Activated T-cell treated with anti-CD3 and anti-CD28 coated beads, Interleukin-2, amount 50 U/mL, for 24 hours (primary cell): ENCODE data around the gene FRRS1.

Experiments used
- DNase-seq: peaks from one replicate; pipeline ENCODE4 v3.0.0-alpha.2; 2020
- H3K27ac Mint-ChIP-seq: 2 replicates; pipeline ENCODE4 v1.8.0; 2020; ENCODE audit warnings: mild to moderate bottlenecking, mixed read lengths
- H3K27me3 Mint-ChIP-seq: 2 replicates; pipeline ENCODE4 v1.8.0; 2020; ENCODE audit warnings: mixed read lengths
- H3K36me3 Mint-ChIP-seq: 2 replicates; pipeline ENCODE4 v1.8.0; 2020; ENCODE audit warnings: low read depth, mixed read lengths
- H3K4me1 Mint-ChIP-seq: 2 replicates; pipeline ENCODE4 v1.8.0; 2020; ENCODE audit warnings: low read depth, mixed read lengths
- H3K4me3 Mint-ChIP-seq: 2 replicates; pipeline ENCODE4 v1.8.0; 2020; ENCODE audit warnings: mild to moderate bottlenecking, moderate library complexity, mixed read lengths
- H3K9me3 Mint-ChIP-seq: 2 replicates; pipeline ENCODE4 v1.8.0; 2020; ENCODE audit warnings: mixed read lengths

The FRRS1 gene

GRCh38 chr1:99728494-99729235 is 37.8 kb downstream of the FRRS1 start:
- DNase-seq, result no peak
- H3K36me3 Mint-ChIP-seq, result no peaks in the 10 kb centered on the region

GRCh38 chr1:99727575-99728185 is 38.8 kb downstream of the FRRS1 start:
- DNase-seq, result no peak
- H3K4me3 Mint-ChIP-seq, result no peak overlapping the region

More at GRCh38 chr1:99728494-99729235, 37.8 kb downstream of the FRRS1 start:
- Mint-ChIP-seq H3K4me3 (no peak overlapping the region), H3K27ac (no peak overlapping the region), H3K4me1 (peaks cover 3% of the 10 kb centered on the region), H3K27me3 (no peaks in the 10 kb centered on the region), H3K9me3 (no peaks in the 10 kb centered on the region)

GRCh38 chr1:99726818-99727217 is 39.6 kb downstream of the FRRS1 start:
- DNase-seq, result no peak
- H3K27me3 Mint-ChIP-seq, result no peaks in the 10 kb centered on the region
- no peak overlapping the region for H3K4me3 Mint-ChIP-seq
- H3K36me3 Mint-ChIP-seq, result no peaks in the 10 kb centered on the region
- H3K4me1 Mint-ChIP-seq, result peaks cover 3% of the 10 kb centered on the region
- no peaks in the 10 kb centered on the region for H3K9me3 Mint-ChIP-seq
- H3K27ac Mint-ChIP-seq, result no peak overlapping the region

More at GRCh38 chr1:99727575-99728185, 38.8 kb downstream of the FRRS1 start:
- Mint-ChIP-seq H3K36me3 (no peaks in the 10 kb centered on the region), H3K27me3 (no peaks in the 10 kb centered on the region), H3K27ac (no peak overlapping the region), H3K4me1 (peaks cover 3% of the 10 kb centered on the region), H3K9me3 (no peaks in the 10 kb centered on the region)

- H3K4me1 Mint-ChIP-seq, result peaks cover 3% of the 10 kb centered on the region
- H3K27me3 Mint-ChIP-seq, result no peaks in the 10 kb centered on the region
Measured at GRCh38 chr1:99726407-99726806, 40.0 kb downstream of the FRRS1 start.

GRCh38 chr1:99725996-99726395 is 40.4 kb downstream of the FRRS1 start:
- Mint-ChIP-seq H3K36me3 (no peaks in the 10 kb centered on the region), H3K27me3 (no peaks in the 10 kb centered on the region), H3K4me3 (no peak overlapping the region), H3K27ac (no peak overlapping the region), H3K9me3 (no peaks in the 10 kb centered on the region), H3K4me1 (no peaks in the 10 kb centered on the region)
- DNase-seq, result no peak

More at GRCh38 chr1:99726407-99726806, 40.0 kb downstream of the FRRS1 start:
- Mint-ChIP-seq H3K36me3 (no peaks in the 10 kb centered on the region), H3K9me3 (no peaks in the 10 kb centered on the region), H3K4me3 (no peak overlapping the region), H3K27ac (no peak overlapping the region)
- DNase-seq, result no peak

- DNase-seq, result no peak
- Mint-ChIP-seq H3K4me1 (no peaks in the 10 kb centered on the region), H3K4me3 (no peak overlapping the region), H3K27me3 (no peaks in the 10 kb centered on the region), H3K9me3 (no peaks in the 10 kb centered on the region), H3K36me3 (no peaks in the 10 kb centered on the region), H3K27ac (no peak overlapping the region)
Measured at GRCh38 chr1:99723251-99723650, 43.2 kb downstream of the FRRS1 start.

GRCh38 chr1:99717005-99717404 is 49.4 kb downstream of the FRRS1 start:
- no peak for DNase-seq
- Mint-ChIP-seq H3K27ac (no peak overlapping the region), H3K27me3 (no peaks in the 10 kb centered on the region), H3K4me1 (no peaks in the 10 kb centered on the region), H3K36me3 (no peaks in the 10 kb centered on the region), H3K9me3 (no peaks in the 10 kb centered on the region), H3K4me3 (no peak overlapping the region)

GRCh38 chr1:99713006-99713405 is 53.4 kb downstream of the FRRS1 start:
- Mint-ChIP-seq H3K27ac (no peak overlapping the region), H3K27me3 (no peaks in the 10 kb centered on the region), H3K36me3 (no peaks in the 10 kb centered on the region), H3K4me1 (no peaks in the 10 kb centered on the region), H3K9me3 (no peaks in the 10 kb centered on the region), H3K4me3 (no peak overlapping the region)
- DNase-seq, result no peak

- Mint-ChIP-seq H3K27me3 (no peaks in the 10 kb centered on the region), H3K27ac (no peak overlapping the region), H3K4me1 (no peaks in the 10 kb centered on the region), H3K9me3 (no peaks in the 10 kb centered on the region), H3K36me3 (no peaks in the 10 kb centered on the region), H3K4me3 (no peak overlapping the region)
- no peak for DNase-seq
Measured at GRCh38 chr1:99710994-99711393, 55.4 kb downstream of the FRRS1 start.

- no peak overlapping the region for H3K27ac Mint-ChIP-seq
- H3K27me3 Mint-ChIP-seq, result no peaks in the 10 kb centered on the region
- H3K4me3 Mint-ChIP-seq, result no peak overlapping the region
- H3K4me1 Mint-ChIP-seq, result peaks cover 6% of the 10 kb centered on the region
- DNase-seq, result peak; percentile 50
- H3K36me3 Mint-ChIP-seq, result no peaks in the 10 kb centered on the region
- no peaks in the 10 kb centered on the region for H3K9me3 Mint-ChIP-seq
Measured at GRCh38 chr1:99707535-99708142, 58.8 kb downstream of the FRRS1 start.

GRCh38 chr1:99705385-99705784 is 61.0 kb downstream of the FRRS1 start:
- no peaks in the 10 kb centered on the region for H3K9me3 Mint-ChIP-seq
- H3K27me3 Mint-ChIP-seq, result peaks cover 10% of the 10 kb centered on the region
- H3K27ac Mint-ChIP-seq, result no peak overlapping the region
- no peak overlapping the region for H3K4me3 Mint-ChIP-seq
- H3K4me1 Mint-ChIP-seq, result peaks cover 6% of the 10 kb centered on the region
- DNase-seq, result no peak
- H3K36me3 Mint-ChIP-seq, result no peaks in the 10 kb centered on the region

- Mint-ChIP-seq H3K27ac (no peak overlapping the region), H3K4me3 (no peak overlapping the region), H3K36me3 (no peaks in the 10 kb centered on the region), H3K4me1 (peaks cover 6% of the 10 kb centered on the region), H3K27me3 (peaks cover 15% of the 10 kb centered on the region), H3K9me3 (no peaks in the 10 kb centered on the region)
- DNase-seq, result no peak
Measured at GRCh38 chr1:99704356-99704816, 62.0 kb downstream of the FRRS1 start.

GRCh38 chr1:99702221-99702620 is 64.2 kb downstream of the FRRS1 start:
- Mint-ChIP-seq H3K27me3 (peaks cover 23% of the 10 kb centered on the region), H3K27ac (no peak overlapping the region), H3K36me3 (no peaks in the 10 kb centered on the region), H3K4me1 (peaks cover 6% of the 10 kb centered on the region), H3K4me3 (no peak overlapping the region), H3K9me3 (no peaks in the 10 kb centered on the region)
- DNase-seq, result no peak

GRCh38 chr1:99700020-99700419 is 66.4 kb downstream of the FRRS1 start:
- Mint-ChIP-seq H3K9me3 (no peaks in the 10 kb centered on the region), H3K36me3 (no peaks in the 10 kb centered on the region), H3K4me1 (peaks cover 6% of the 10 kb centered on the region), H3K27ac (no peak overlapping the region), H3K4me3 (no peak overlapping the region), H3K27me3 (peaks cover 36% of the 10 kb centered on the region)
- no peak for DNase-seq

GRCh38 chr1:99697580-99697979 is 68.9 kb downstream of the FRRS1 start:
- Mint-ChIP-seq H3K9me3 (no peaks in the 10 kb centered on the region), H3K36me3 (no peaks in the 10 kb centered on the region), H3K4me1 (no peaks in the 10 kb centered on the region), H3K27me3 (peaks cover 37% of the 10 kb centered on the region), H3K27ac (no peak overlapping the region), H3K4me3 (no peak overlapping the region)
- DNase-seq, result no peak
